Stromal cell of bone marrow (primary cell): ENCODE measurements around the gene ZNF878.
"Not testable (repeated sequence)": the region's sequence is repeated elsewhere in the genome, so short reads cannot be mapped to it uniquely, and the experiment has no call there.

ENCODE experiments used
- DNase-seq: peaks from one replicate; pipeline ENCODE4 v3.0.0-alpha.2; 2012; ENCODE audit warnings: low read depth

ZNF878 gene

DNA sequence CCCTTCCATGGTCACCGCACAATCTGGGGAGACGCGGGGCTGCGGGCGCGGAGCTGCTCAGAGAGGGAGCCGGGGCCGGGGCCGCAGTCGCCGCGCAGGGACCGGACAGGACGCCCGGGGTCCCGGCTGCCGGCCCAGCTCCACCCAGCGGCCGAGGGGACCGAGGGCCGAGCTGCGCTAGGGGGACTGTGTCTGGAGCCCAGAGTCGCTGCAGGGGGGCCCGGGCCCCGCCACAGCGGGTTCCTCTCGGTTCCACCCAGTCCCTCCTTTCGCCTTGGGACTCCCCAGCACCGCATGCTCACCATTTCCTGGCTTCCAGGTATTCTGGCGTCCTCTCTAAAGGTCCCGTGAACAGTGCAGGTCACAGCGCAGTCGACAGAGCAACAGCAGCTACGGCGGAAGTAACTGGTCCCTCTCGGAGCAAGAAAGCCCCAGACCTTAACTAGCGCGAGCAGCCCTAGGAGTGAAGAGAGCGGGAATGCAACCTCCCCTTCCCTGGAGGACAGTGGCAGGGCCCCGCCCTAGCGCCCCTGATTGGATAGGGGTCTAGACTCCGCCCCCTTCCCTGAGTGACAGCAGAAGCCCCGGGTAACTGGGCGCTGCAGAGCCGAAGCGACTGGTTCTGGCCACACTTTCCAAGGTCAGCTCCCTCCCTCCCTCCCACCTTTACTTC lies at the start of gene ZNF878:
Gene ZNF878, minus strand, starts transcription at position 465 of the 673 bp plus-strand sequence. Its CDS starts 160 bp downstream, at position 305.
- DNase-seq, result peak; percentile 51

DNA sequence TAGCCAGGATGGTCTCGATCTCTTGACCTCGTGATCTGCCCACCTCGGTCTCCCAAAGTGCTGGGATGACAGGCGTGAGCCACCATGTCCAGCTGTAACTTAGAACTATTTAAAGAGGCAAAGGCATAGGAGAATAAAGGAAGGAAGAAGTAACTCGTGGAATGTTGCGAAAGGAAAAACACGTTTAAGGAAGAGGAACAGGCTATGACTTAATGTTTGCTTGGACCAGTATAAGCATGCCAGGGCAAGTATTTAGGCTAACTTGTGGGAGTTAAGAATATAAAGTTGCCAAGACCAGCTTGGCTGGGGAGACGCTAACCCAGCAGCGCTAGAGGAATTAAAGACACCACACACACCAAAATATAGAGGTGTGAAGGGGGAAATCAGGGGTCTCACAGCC lies 45.3 kb upstream of the ZNF878 start:
- no peak for DNase-seq

DNA sequence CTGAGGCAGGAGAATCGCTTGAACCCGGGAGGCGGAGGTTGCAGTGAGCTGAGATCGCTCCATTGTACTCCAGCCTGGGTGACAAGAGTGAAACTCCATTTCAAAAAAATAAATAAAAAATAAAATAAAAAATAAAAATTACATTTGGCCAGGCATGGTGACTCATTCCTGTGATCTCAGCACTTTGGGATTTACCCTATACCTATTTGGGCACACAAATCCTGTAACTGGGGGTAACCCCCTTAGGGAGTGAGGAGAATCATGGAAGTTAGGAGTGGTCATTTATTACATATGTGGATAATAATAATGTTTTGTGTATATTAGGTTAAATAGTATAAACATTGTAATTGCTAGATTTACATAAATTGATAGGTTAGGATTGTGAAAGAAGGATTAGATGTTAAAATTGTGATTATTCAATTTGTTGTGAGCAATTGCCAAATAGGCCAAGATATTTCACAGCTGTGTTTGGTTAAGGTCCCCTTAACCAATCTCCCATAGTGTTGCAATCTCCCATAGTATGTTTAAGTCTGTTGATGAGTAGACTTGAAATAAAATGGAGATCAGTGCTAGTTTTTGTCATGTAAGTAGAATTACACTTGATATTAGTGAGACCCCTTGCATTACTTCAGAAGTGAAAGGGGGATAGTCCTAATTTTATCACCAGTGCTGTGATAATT lies 42.5 kb upstream of the ZNF878 start:
- no peak for DNase-seq

DNA sequence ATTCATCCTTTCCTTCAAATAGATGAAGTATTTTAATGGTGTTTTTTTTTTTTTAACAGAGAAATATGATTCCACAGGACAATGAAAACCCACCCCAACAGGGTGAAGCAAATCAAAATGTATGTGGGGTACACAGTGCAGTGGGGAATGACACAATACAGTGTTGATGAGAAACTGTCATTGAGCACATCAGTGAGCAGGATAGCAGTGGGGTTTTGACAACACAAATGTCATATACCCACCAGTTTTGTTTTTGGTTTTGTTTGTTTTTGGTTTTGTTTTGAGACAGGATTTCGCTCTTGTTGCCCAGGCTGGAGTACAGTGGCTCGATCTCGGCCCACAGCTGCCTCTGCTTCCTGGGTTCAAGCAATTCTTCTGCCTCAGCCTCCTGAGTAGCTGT lies 41.0 kb upstream of the ZNF878 start:
- DNase-seq, result no peak

DNA sequence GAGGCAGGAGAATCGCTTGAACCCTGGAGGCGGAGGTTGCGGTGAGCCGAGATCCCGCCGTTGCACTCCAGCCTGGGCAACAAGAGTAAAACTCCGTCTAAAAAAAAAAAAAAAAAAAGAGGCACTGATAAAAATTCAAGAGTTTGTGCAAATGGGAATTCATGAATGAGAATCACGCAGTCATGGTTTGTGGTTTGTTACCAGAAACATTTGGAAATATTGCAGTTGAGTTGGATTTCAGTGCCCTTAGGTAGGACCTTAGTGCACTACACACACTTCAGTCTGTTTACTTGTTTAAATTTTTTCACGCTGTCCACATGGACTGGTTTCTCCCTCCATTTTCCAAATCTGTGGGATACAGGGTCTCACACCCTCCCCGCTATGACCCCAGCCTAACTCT lies 40.2 kb upstream of the ZNF878 start:
- DNase-seq, result no peak

DNA sequence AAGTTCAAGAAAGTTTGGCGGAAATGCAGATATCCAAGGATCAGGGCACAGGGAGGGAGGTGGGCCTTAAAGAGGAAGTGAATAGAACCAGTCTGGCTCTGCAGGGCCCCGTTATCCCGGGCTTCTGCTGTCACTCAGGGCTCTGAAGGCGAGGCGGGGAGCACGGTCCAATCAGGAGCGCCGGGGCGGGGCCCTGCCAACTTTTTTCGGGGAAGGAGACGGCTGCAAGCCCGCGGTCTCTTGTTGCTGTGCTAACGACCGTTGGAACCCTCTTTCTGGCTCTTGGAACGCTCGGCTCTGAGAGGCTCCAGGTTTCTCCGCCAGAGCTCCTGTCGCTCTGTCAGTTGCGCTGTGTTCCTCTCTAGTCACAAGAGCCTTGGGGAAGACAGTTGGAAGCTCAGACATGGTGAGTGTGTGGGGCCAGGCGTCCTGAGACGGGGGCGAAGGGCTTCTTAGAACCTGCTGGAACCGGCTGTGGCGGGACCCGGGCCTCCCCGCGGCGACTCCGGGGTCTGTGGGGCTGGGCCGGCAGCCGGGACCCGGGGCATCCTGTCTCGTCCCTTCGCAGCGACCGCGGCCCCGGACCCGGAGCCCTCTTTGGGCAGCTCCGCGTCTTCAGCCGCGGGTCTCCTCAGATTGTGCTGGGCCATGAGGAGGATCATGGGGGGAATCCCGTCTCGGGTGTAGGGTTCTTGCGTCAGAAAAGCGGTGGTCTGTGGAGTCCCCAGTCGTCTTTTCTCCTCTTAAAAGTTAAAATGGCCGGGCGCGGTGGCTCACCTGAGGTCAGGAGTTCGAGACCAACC lies 39.5 kb upstream of the ZNF878 start:
- peak; percentile 84 for DNase-seq

DNA sequence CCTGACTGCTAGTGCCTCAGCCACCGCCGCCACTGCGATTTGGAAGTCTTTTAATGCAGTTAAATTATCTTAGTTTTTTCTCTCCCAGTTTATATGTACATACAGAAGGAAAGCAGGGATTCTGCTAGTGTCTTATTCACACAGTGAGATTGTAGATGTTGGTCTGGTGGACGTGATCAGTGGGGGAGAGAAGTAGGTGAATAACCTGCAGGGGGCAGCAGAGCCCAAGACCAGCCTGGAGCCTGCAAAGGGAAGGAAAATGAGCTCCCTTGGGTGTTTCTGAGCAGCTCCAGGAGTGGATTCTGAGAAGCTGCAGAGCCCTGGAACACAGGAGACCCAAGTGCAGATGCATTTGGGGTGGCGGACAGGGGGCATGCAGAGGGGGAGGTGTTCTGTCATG lies 38.0 kb upstream of the ZNF878 start:
- DNase-seq, result peak; percentile 54

DNA sequence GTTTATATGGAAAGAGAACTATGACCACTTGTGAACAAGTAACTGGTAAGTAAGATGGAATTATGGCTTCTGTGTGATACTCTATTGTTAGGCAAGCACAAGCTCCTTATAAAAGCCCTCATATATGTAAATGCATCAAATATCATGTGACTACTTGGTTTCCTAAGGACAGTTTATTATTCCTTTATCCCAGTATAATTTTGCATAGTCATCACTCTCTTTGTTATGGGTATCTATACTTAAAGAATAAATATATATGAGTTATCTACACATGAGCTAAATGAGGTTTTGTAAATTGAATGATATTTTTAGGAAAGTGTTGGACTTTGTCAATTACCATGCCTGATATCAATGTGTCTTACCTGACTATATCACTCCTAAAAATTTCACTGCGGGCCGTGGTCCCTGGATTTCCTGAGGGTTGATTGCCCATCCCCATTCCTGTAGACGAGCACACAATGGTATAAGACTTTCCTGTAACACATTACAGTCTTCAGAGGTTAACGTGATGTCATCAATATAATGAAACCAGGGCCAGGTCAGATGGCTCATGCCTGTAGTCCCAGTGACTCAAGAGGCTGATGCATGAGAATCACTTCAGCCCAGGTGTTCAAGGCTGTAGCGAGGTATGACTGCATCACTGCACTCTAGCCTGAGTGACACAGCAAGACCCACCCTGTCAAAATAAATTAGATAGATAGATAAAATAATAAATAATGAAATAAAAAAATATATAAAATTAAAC lies 32.5 kb upstream of the ZNF878 start:
- DNase-seq, result no peak

DNA sequence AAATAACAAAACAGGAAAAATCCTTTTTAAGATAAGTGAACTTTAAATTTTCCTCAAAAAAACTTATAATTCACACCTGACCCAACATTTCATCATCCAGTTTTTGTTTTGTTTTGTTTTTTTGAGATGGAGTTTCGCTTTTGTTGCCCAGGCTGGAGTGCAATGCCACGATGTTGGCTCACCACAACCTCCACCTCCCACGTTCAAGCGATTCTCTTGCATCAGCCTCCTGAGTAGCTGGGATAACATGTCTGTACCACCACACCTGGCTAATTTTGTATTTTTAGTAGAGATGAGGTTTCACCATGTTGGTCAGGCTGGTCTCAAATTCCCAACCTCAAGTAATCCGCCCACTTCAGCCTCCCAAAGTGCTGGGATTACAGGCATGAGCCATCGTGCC lies 30.6 kb upstream of the ZNF878 start:
- not testable (repeated sequence) for DNase-seq

DNA sequence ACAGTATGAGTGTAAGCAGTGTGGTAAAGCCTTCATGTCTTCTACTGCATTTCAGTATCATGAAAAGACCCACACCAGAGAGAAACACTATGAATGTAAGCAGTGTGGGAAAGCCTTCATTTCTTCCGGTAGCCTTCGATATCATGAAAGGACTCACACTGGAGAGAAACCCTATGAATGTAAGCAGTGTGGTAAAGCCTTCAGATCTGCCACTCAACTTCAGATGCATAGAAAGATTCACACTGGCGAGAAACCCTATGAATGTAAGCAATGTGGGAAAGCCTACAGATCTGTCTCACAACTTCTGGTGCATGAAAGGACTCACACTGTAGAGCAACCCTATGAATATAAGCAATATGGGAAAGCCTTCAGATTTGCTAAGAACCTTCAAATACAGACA lies 24.6 kb upstream of the ZNF878 start:
- no peak for DNase-seq

DNA sequence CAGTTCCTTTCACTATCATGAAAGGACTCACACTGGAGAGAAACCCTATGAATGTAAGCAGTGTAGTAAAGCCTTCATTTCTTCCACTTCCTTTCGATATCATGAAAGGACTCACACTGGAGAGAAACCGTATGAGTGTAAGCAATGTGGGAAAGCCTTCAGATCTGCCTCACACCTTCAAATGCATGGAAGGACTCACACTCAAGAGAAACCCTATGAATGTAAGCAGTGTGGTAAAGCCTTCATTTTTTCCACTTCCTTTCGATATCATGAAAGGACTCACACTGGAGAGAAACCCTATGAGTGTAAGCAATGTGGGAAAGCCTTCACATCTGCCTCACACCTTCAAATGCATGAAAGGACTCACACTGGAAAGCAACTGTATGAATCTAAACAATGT lies 23.6 kb upstream of the ZNF878 start:
- DNase-seq, result not testable (repeated sequence)

DNA sequence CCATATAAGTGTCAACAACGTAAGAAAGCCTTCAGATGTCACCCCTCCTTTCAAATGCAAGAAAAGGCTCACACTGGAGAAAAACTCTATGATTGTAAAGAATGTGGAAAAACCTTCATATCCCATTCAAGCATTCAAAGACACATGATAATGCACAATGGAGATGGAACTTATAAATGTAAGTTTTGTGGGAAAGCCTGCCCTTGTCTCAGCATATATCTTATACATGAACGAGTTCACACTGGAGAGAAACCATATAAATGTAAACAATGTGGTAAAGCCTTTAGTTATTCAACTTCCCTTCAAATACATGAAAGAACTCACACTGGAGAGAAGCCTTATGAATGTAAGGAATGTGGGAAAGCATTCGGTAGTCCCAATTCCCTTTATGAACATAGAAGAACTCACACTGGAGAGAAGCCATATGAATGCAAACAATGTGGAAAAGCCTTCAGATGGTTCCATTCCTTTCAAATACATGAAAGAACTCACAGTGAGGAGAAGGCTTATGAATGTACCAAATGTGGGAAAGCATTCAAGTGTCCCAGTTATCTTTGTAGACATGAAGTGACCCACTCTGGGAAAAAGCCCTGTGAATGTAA lies 22.9 kb upstream of the ZNF878 start:
- no peak for DNase-seq

DNA sequence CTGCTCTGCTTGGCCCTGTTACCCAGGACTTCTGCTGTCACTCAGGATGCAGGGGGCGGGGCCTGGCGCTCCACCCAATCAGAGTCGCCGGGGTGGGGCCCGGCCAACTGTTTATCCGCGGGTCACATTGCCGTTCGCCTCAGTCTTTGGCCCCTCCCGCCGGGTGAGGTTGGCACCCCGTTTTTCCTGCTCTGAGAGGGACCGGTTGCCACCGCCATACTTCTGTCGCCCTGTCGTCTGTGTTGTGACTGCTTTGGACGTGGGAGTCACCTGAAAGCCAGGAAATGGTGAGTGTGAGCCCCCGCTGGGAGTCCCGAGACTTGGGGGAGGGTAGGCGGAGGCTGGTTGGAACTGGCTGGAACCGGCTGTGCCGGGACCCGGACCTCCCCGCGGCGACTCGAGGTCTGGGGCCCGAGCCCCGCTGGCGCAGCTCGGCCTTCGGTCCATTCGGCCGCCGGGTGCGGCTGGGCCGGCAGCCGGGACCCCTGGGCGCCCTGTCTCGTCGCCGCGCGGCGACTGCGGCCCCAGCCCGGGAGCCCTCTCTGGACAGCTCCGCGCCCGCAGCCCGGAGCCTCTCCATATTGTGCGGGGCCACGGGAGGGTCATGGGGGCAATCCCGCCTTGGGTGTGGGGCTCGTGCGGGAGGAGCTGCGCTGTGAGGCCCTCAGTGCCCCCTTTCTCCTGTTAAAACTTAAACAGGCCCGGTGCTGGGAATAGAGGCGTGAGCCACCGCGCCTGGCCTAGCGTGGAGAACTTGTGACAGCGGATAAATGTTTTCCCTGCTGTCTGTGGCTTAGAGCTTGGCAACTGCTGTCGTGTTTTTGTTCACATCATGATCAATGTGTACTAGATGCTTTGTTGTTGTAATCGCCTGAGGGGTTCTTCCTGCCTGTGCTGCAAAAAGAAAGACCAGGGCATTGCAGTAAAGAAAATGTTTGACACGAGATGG lies 12.1 kb upstream of the ZNF878 start, which contains the start of gene ZNF844:
Gene ZNF844, plus strand, starts transcription at position 142 of the 949 bp plus-strand sequence. Its CDS starts 143 bp downstream, at position 285.
- DNase-seq, result peak; percentile 88

DNA sequence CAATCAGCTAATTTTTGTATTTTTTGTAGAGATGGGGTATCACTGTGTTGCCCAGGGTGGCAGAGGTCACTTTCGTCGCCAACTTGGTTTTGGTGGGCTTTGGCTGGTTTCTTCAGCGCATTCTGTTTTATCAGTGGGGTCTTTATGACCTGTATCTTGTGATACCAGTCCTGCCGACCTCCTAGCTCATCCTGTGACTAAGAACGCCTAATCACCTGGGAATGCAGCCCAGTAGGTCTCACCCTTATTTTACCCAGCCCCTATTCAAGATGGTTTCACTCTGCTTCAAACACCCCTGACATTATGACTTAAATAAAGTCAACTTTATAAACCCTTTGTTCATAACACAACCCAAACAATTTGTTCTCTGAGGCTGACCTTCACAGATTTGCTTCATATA lies 3.0 kb upstream of the ZNF878 start:
- DNase-seq, result no peak

DNA sequence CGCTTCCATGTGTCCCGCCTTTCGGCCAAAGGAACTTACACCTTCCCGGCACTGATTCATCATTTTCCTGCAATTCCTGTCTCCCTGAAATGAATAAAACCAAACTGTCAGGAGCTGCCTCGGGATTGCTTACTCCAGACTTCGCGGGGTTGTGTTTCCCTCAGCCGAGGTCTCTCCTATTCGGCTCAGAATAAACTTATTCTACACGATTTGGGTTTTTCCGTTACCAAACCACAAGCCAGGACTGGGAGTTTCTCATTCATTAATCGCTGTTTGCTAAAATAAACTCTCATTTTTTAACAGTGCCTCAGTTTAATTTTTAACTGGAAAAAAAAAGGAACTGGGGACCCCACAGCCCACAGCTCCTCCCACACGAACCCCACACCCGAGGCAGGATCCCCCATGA lies 667 bp downstream of the ZNF878 start:
- no peak for DNase-seq

DNA sequence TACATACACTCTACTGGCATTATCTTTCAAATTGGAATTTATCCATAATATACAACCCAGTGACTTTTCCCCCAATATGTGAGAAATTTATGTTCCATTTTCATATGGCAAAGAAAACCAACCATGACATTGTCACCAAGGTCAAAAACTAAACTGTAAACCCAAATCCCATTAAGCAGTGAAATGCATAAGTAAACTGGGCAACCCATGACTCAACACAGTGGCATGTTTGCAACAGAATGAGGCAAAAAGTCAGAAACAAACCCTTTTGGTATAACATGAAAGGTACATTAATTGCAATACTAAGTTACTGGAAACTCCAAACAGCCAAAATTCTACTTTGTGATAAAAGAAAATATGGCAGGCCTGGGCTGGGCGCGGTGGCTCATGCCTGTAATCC lies 4.9 kb downstream of the ZNF878 start:
- no peak for DNase-seq

DNA sequence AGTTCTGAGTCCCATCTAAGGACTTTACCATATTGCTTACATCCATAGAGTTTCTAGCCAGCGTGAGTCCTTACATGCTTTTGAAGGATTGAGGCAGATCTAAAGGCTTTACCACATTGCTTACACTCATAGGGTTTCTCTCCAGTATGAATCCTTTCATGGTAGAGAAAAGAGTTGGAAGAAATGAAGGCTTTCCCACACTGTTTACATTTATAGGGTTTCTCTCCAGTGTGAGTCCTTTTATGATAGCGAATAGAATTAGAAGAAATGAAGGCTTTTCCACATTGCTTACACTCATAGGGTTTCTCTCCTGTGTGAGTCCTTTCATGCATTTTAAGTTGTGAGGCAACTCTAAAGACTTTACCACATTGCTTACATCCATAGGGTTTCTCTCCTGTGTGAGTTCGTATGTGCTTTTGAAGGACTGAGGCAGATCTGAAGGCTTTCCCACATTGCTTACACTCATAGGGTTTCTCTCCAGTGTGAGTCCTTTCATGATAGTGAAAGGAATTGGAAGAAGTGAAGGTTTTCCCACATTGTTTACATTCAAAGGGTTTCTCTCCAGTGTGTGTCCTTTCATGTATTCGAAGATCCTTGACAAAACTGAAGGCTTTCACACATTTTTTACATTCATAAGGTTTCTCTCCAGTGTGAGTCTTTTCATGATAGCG lies 8.9 kb downstream of the ZNF878 start:
- no peak for DNase-seq

DNA sequence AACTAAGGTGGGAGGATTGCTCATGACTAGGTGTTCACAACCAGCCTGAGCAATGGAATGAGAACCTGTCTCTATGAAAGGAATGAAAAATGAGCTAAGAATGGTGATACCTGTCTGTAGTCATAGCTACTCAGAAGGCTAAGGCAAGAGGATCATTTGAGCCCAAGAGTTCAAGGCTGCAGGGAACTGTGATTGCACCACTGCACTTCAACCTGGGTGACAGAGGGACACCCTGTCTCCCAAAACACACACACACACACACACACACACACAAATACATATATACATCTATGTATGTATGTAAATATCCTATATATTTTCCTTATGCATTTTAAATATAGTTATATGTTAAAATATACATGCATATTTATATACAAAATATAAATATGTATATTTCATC lies 9.9 kb downstream of the ZNF878 start:
- DNase-seq, result no peak

DNA sequence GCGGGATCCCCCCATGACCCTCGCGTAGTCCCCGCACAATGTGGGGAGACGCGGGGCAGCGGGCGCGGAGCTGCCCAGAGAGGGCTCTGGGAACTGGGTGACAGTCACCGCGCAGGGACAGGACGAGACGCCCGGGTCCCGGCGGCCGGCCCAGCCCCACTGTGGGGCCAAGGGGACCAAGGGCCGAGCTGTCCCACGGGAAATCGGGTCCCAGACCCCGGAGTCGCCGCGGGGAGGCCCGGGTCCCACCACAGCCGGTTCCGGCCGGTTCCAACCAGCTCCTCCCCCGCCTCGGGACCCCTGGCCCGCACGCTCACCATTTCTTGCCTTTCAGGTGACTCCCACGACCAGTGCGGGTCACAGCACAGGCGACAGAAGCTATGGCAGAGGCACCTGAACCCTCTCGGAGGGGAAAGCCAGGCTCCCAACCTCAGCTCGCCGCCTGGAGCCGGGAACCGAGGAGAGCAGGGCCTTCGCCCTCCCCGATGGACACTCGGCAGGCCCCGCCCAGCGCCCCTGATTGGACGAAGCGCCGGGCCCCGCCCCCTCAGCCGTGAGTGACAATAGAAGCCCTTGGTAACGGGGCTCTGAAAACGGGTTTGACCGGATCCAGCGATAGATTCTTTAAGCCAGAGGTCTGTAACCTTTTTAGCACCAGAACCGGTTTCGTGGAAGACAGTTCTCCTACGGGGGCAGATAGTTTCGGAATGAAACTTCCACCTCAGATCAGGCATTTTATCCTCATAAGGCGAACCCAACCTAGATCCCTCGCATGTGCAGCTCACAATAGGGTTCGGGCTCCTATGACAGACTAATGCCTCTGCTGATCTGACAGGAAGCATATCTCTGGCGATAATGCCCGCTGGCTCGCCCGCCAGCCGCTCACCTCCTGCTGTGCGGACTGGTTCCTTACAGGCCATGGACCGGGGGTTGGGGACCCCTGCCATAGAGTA lies 17.3 kb downstream of the ZNF878 start, which contains the start of gene ZNF433:
Gene ZNF433, minus strand, starts transcription at position 460 of the 953 bp plus-strand sequence. Its CDS starts 140 bp downstream, at position 320.
- peak; percentile 85 for DNase-seq
